Osteoblast (primary cell): Measurements from ENCODE around the gene PDGFB. TPM values are rescaled to one million over a fixed set of nuclear protein-coding genes. Genes with fewer than 3 reads are reported as not detected.
A peak's percentile ranks its signal among the peaks of the same experiment; 100 is the strongest.

Experiments used
- DNase-seq: peaks from one replicate; pipeline ENCODE4 v3.0.0; 2011; ENCODE audit warnings: low spot score, mixed read lengths; ENCODE audit not compliant: insufficient read length; ENCODE audit errors: missing footprints
- H2AFZ ChIP-seq: 2 replicates; pipeline ENCODE4 v1.6.0; 2011; ENCODE audit warnings: mild to moderate bottlenecking, low read length
- H3K27ac ChIP-seq: 2 replicates; pipeline ENCODE4 v1.5.1; 2011; ENCODE audit warnings: mild to moderate bottlenecking, low read depth, low read length, moderate library complexity
- H3K27me3 ChIP-seq: 2 replicates; pipeline ENCODE4 v1.6.0; 2012; ENCODE audit warnings: mild to moderate bottlenecking, control low read depth, inconsistent platforms, low read length, moderate library complexity; ENCODE audit not compliant: insufficient read depth
- H3K36me3 ChIP-seq: 2 replicates; pipeline ENCODE4 v1.5.1; 2011; ENCODE audit warnings: mild to moderate bottlenecking, low read length, control low read depth, moderate library complexity; ENCODE audit not compliant: insufficient read depth
- H3K4me1 ChIP-seq: 2 replicates; pipeline ENCODE4 v1.5.1; 2011; ENCODE audit warnings: mild to moderate bottlenecking, low read length, control low read depth, moderate library complexity; ENCODE audit not compliant: insufficient read depth
- H3K4me2 ChIP-seq: 2 replicates; pipeline ENCODE4 v1.6.0; 2011; ENCODE audit warnings: mild to moderate bottlenecking, low read length; ENCODE audit not compliant: insufficient read depth
- H3K4me3 ChIP-seq: fragments of 200-600 bp; sonication (generic); 3 replicates; pipeline ENCODE4 v1.5.1; 2012; ENCODE audit warnings: mild to moderate bottlenecking, low read length, inconsistent platforms; ENCODE audit not compliant: insufficient read depth
- H3K79me2 ChIP-seq: 2 replicates; pipeline ENCODE4 v1.6.0; 2012; ENCODE audit warnings: mild to moderate bottlenecking, low read length, control low read depth, inconsistent platforms; ENCODE audit not compliant: insufficient read depth
- H3K9me3 ChIP-seq: 2 replicates; pipeline ENCODE4 v1.5.1; 2011; ENCODE audit warnings: low read depth, low read length, control low read depth
- H4K20me1 ChIP-seq: 2 replicates; pipeline ENCODE4 v1.6.0; 2012; ENCODE audit warnings: mild to moderate bottlenecking, low read length, control low read depth; ENCODE audit not compliant: insufficient read depth
- CTCF ChIP-seq: IDR thresholded peaks from 2 replicates; pipeline ENCODE4 v1.5.1; 2011; ENCODE audit warnings: mild to moderate bottlenecking, low read depth, low read length, moderate library complexity; ENCODE audit errors: extremely low read depth
- total RNA-seq: library from RNA; depleted of rRNA; stranded (reverse); fragments of >200 nt; gene quantifications from 2 replicates; pipeline ENCODE4 v1.2.3, GENCODE V29; 2012

PDGFB gene
- total RNA-seq, 1 donor, result under 0.01 TPM

- Histone ChIP-seq H3K9me3 (peaks cover 1% of the 10 kb centered on the region), H3K4me1 (no peaks in the 10 kb centered on the region), H3K4me3 (no peak overlapping the region), H3K4me2 (no peak overlapping the region), H3K27me3 (peaks cover 3% of the 10 kb centered on the region), H3K27ac (no peak overlapping the region), H3K79me2 (no peaks in the 10 kb centered on the region), H2AFZ (no peak overlapping the region), H3K36me3 (no peaks in the 10 kb centered on the region), H4K20me1 (no peaks in the 10 kb centered on the region)
- no peak for TF ChIP-seq CTCF
- DNase-seq, result no peak
These were observed 47.2 kb downstream of the PDGFB start for GRCh38 chr22:39197578-39197977.

GRCh38 chr22:39194098-39194497 is 50.7 kb downstream of the PDGFB start:
- no peaks in the 10 kb centered on the region for H3K79me2 ChIP-seq
- no peaks in the 10 kb centered on the region for H3K36me3 ChIP-seq
- H3K27ac ChIP-seq, result no peak overlapping the region
- peaks cover 5% of the 10 kb centered on the region for H3K27me3 ChIP-seq
- H3K4me1 ChIP-seq, result no peaks in the 10 kb centered on the region
- H2AFZ ChIP-seq, result no peak overlapping the region
- H4K20me1 ChIP-seq, result no peaks in the 10 kb centered on the region
- H3K4me2 ChIP-seq, result no peak overlapping the region
- peaks cover 1% of the 10 kb centered on the region for H3K9me3 ChIP-seq
- no peak overlapping the region for H3K4me3 ChIP-seq
- DNase-seq, result no peak
- no peak for TF ChIP-seq CTCF

GRCh38 chr22:39188809-39189208 is 56.0 kb downstream of the PDGFB start:
- no peak for TF ChIP-seq CTCF
- no peak for DNase-seq
- no peak overlapping the region for H3K4me2 ChIP-seq
- no peak overlapping the region for H3K4me3 ChIP-seq
- no peaks in the 10 kb centered on the region for H3K79me2 ChIP-seq
- no peaks in the 10 kb centered on the region for H3K4me1 ChIP-seq
- H4K20me1 ChIP-seq, result no peaks in the 10 kb centered on the region
- H3K27ac ChIP-seq, result no peak overlapping the region
- H3K9me3 ChIP-seq, result peaks cover 2% of the 10 kb centered on the region
- peaks cover 2% of the 10 kb centered on the region for H3K27me3 ChIP-seq
- no peaks in the 10 kb centered on the region for H3K36me3 ChIP-seq
- H2AFZ ChIP-seq, result no peak overlapping the region

- Histone ChIP-seq H2AFZ (no peak overlapping the region), H3K79me2 (no peaks in the 10 kb centered on the region), H3K36me3 (no peaks in the 10 kb centered on the region), H3K9me3 (peaks cover 7% of the 10 kb centered on the region), H3K4me3 (no peak overlapping the region), H3K4me2 (no peak overlapping the region), H4K20me1 (no peaks in the 10 kb centered on the region), H3K27ac (no peak overlapping the region), H3K27me3 (no peaks in the 10 kb centered on the region), H3K4me1 (no peaks in the 10 kb centered on the region)
- TF ChIP-seq CTCF, result no peak
- peak; percentile 19 for DNase-seq
These were observed 59.2 kb downstream of the PDGFB start for GRCh38 chr22:39185601-39186012.
